Vagina (tissue), 2 donors: ENCODE measurements around the gene MACIR. TPM values are rescaled to one million over a fixed set of nuclear protein-coding genes. Genes with fewer than 3 reads are reported as not detected.

Source experiments
- DNase-seq, 2 donors: peaks; one replicate each; pipeline ENCODE4 v3.0.0-alpha.2; 2017; ENCODE audit errors: extremely low spot score in 2 of 2
- H3K27ac ChIP-seq: fragments of 200-600 bp; sonication (generic); one replicate; pipeline ENCODE4 v1.5.1; 2019
- H3K27me3 ChIP-seq: fragments of 200-600 bp; sonication (generic); one replicate; pipeline ENCODE4 v1.5.1; 2019
- H3K36me3 ChIP-seq, 2 donors: fragments of 200-600 bp; sonication (generic); one replicate each; pipeline ENCODE4 v1.5.1; 2017 to 2019
- H3K4me1 ChIP-seq: fragments of 200-600 bp; sonication (generic); one replicate; pipeline ENCODE4 v1.5.1; 2019
- H3K4me3 ChIP-seq, 2 donors: fragments of 200-600 bp; sonication (generic); 1 replicate in 1 of 2; 2 replicates in 1 of 2; pipeline ENCODE4 v1.5.1; 2016 to 2019
- H3K9me3 ChIP-seq: fragments of 200-600 bp; sonication (generic); one replicate; pipeline ENCODE4 v1.5.1; 2019
- CTCF ChIP-seq, 3 experiments: fragments of 450-650 bp in 2 of 3; fragments of 200-600 bp in 1 of 3; sonication (generic) in 1 of 3; IDR thresholded peaks; one replicate each; pipeline ENCODE4 v1.5.1; 2017 to 2019; ENCODE audit warnings: antibody characterized with exemption in 3 of 3, mild to moderate bottlenecking in 2 of 3, moderate library complexity in 2 of 3
- POLR2A ChIP-seq, 2 donors: fragments of 450-650 bp; IDR thresholded peaks; one replicate each; pipeline ENCODE4 v1.6.1; 2017; ENCODE audit warnings: antibody characterized with exemption in 2 of 2, mild to moderate bottlenecking in 2 of 2, moderate library complexity in 2 of 2
- POLR2AphosphoS5 ChIP-seq, 2 donors: sonication (generic); formaldehyde crosslinking; IDR thresholded peaks; one replicate each; pipeline ENCODE4 v1.9.0; 2017; ENCODE audit warnings: antibody characterized with exemption in 2 of 2, mild to moderate bottlenecking in 2 of 2, low read depth in 1 of 2; ENCODE audit not compliant: insufficient read depth in 1 of 2
- intact Hi-C: fragments of 100-400 bp; cut with DNase I; formaldehyde crosslinking; loops from one replicate; pipeline ENCODE4 v1.15.1; 2023
- total RNA-seq: library from RNA; depleted of rRNA; stranded (reverse); fragments of >200 nt; gene quantifications from one replicate; pipeline ENCODE4 v1.2.3, GENCODE V29; 2016

MACIR gene
- 6.9 TPM for total RNA-seq

GRCh38 chr5:103258368-103258956, at the start of gene MACIR:
MACIR (plus strand) TSS chr5:103258763; CDS start chr5:103275920, 17,157 bp downstream.
- TF ChIP-seq POLR2A (IDR thresholded peaks at IDR 0.05) (peak in 1 of 2 donors; percentile 5), POLR2AphosphoS5 (IDR thresholded peaks at IDR 0.05; ENCODE audit: insufficient read depth in 1 of 2, low read depth in 1 of 2) (peak; percentile 67 to 83), CTCF (IDR thresholded peaks at IDR 0.05) (no peak)
- intact Hi-C loops = no loop called here

GRCh38 chr5:103209065-103209464, 49.5 kb upstream of the MACIR start:
- Histone ChIP-seq H3K4me1 (no peaks in the 10 kb centered on the region), H3K27ac (no peak overlapping the region), H3K9me3 (no peaks in the 10 kb centered on the region), H3K4me3 (no peak overlapping the region), H3K27me3 (no peaks in the 10 kb centered on the region), H3K36me3 (no peaks in the 10 kb centered on the region)
- intact Hi-C loops = no loop called here
- DNase-seq = no peak
- TF ChIP-seq CTCF (IDR thresholded peaks at IDR 0.05) (no peak), POLR2A (IDR thresholded peaks at IDR 0.05) (no peak), POLR2AphosphoS5 (IDR thresholded peaks at IDR 0.05; ENCODE audit: insufficient read depth in 1 of 2, low read depth in 1 of 2) (no peak)

More at GRCh38 chr5:103258368-103258956, at the start of gene MACIR:
- H3K9me3 ChIP-seq = no peaks in the 10 kb centered on the region
- H3K27ac ChIP-seq = peak within 1 kb of the TSS; percentile 86
- peak within 1 kb of the TSS; percentile 87 to 99 for H3K4me3 ChIP-seq
- no peaks in the 10 kb centered on the region for H3K36me3 ChIP-seq
- no peaks in the 10 kb centered on the region for H3K27me3 ChIP-seq
- H3K4me1 ChIP-seq = peaks cover 13% of the 10 kb centered on the region
- DNase-seq = peak; percentile 96 to 97

- DNase-seq = no peak
- H3K27ac ChIP-seq = no peak overlapping the region
- H3K4me3 ChIP-seq = no peak overlapping the region
- no peaks in the 10 kb centered on the region for H3K27me3 ChIP-seq
- no peaks in the 10 kb centered on the region for H3K4me1 ChIP-seq
- TF ChIP-seq POLR2A (IDR thresholded peaks at IDR 0.05) (no peak), POLR2AphosphoS5 (IDR thresholded peaks at IDR 0.05; ENCODE audit: insufficient read depth in 1 of 2, low read depth in 1 of 2) (no peak), CTCF (IDR thresholded peaks at IDR 0.05) (no peak)
- intact Hi-C loops = no loop called here
- no peaks in the 10 kb centered on the region for H3K9me3 ChIP-seq
- no peaks in the 10 kb centered on the region for H3K36me3 ChIP-seq
Observed at GRCh38 chr5:103210952-103211351, 47.6 kb upstream of the MACIR start.

- Histone ChIP-seq H3K4me3 (no peak overlapping the region), H3K27me3 (no peaks in the 10 kb centered on the region), H3K27ac (no peak overlapping the region), H3K9me3 (no peaks in the 10 kb centered on the region), H3K36me3 (no peaks in the 10 kb centered on the region), H3K4me1 (no peaks in the 10 kb centered on the region)
- intact Hi-C loops = no loop called here
- no peak for TF ChIP-seq CTCF (IDR thresholded peaks at IDR 0.05)
- no peak for DNase-seq
Observed at GRCh38 chr5:103211576-103212561, 46.7 kb upstream of the MACIR start.

- Histone ChIP-seq H3K27me3 (no peaks in the 10 kb centered on the region), H3K36me3 (no peaks in the 10 kb centered on the region), H3K4me1 (no peaks in the 10 kb centered on the region), H3K4me3 (no peak overlapping the region), H3K27ac (no peak overlapping the region), H3K9me3 (no peaks in the 10 kb centered on the region)
- TF ChIP-seq POLR2A (IDR thresholded peaks at IDR 0.05) (no peak), CTCF (IDR thresholded peaks at IDR 0.05) (no peak), POLR2AphosphoS5 (IDR thresholded peaks at IDR 0.05; ENCODE audit: insufficient read depth in 1 of 2, low read depth in 1 of 2) (no peak)
- intact Hi-C loops = no loop called here
- DNase-seq = no peak
Observed at GRCh38 chr5:103216137-103216536, 42.4 kb upstream of the MACIR start.
